Activated T-helper 2 cell treated with anti-CD3 and anti-CD28 coated beads, Interferon-gamma antibody, Interleukin-2, Interleukin-4, amounts not matched to agents 10 μg/mL and 5 μg/mL and 100 μg/mL, durations not matched to agents 14 hours and 24 hours and 36 hours (primary cell): ENCODE measurements around the gene FSCN2. TPM values are rescaled to one million over a fixed set of nuclear protein-coding genes. Genes with fewer than 3 reads are reported as not detected.

Source experiments
- DNase-seq: peaks from one replicate; pipeline ENCODE4 v3.0.0; 2021; ENCODE audit warnings: low spot score
- H3K27ac Mint-ChIP-seq: one replicate; pipeline ENCODE4 v1.8.0; 2021; ENCODE audit warnings: mixed read lengths
- H3K27me3 Mint-ChIP-seq: one replicate; pipeline ENCODE4 v1.8.0; 2021; ENCODE audit warnings: low read depth, mixed read lengths
- H3K36me3 Mint-ChIP-seq: one replicate; pipeline ENCODE4 v1.8.0; 2021; ENCODE audit warnings: low read depth, mixed read lengths
- H3K4me1 Mint-ChIP-seq: one replicate; pipeline ENCODE4 v1.8.0; 2021; ENCODE audit warnings: low read depth, mixed read lengths
- H3K4me3 Mint-ChIP-seq: one replicate; pipeline ENCODE4 v1.8.0; 2021; ENCODE audit warnings: low read depth, mild to moderate bottlenecking, moderate library complexity, mixed read lengths
- H3K9me3 Mint-ChIP-seq: one replicate; pipeline ENCODE4 v1.8.0; 2021; ENCODE audit warnings: mixed read lengths
- intact Hi-C: fragments of 100-400 bp; cut with micrococcal nuclease; formaldehyde crosslinking; loops from one replicate; pipeline ENCODE4 v1.15.1; 2023
- total RNA-seq: library from RNA; stranded (reverse); gene quantifications from 2 replicates; pipeline ENCODE4 v1.2.3, GENCODE V29; 2022

The FSCN2 gene
- total RNA-seq, 1 donor from 2014 or later = 1.1 TPM

DNA sequence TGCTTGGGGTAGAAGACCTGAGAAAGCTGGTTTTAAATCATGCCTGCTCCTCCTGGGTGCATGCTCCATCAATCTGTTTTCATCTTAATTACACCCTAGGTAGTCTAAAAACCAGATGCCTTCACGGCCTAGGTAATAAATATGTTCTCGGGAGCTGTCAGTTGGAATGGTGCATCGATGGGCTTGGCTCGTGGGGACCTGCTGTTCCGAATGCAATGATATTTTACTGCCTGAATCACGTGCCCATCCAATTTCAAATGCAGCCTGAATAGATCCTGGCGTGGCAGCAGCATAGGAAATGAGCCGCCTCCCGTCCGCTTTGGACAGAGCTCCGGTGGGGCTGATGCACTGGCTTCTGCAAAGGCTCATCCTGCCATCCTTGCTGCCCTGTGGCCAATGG is 42.8 kb downstream of the FSCN2 start:
- no peak for DNase-seq
- peaks cover 74% of the 10 kb centered on the region for H3K36me3 Mint-ChIP-seq
- intact Hi-C loops = no loop called here

DNA sequence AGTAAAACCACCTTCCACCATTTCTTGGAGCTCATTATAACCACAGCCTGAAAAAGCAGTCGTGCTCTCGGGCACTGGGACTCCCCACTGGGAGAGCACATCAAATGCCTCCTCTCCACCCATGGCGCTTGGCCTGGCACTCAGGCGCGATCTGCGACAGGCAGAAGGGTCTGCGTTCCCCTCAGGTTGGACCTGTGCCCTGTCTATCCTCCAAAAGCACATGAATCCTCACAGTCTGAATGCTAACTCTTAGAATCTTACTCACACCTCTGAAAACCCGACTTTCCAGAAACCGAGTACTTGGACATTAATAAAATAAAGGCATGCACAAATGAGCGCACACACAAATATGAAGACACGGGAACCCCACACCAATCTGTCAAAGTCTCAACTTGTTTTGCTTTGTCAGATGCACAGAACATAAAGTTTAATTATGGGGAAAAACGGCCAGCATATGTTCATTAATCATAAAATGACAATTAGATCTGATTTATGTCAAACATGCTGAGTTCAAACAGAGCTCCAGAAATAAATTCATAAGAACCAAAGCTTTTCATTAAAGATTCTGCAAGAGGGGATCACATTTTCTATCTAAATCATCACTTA is 44.5 kb downstream of the FSCN2 start:
- no peaks in the 10 kb centered on the region for H3K9me3 Mint-ChIP-seq
- no peak for DNase-seq

More for the DNA sequence above, 42.8 kb downstream of the FSCN2 start:
- Mint-ChIP-seq H3K27ac (no peak overlapping the region), H3K27me3 (no peaks in the 10 kb centered on the region), H3K9me3 (no peaks in the 10 kb centered on the region), H3K4me1 (no peaks in the 10 kb centered on the region), H3K4me3 (no peak overlapping the region)

DNA sequence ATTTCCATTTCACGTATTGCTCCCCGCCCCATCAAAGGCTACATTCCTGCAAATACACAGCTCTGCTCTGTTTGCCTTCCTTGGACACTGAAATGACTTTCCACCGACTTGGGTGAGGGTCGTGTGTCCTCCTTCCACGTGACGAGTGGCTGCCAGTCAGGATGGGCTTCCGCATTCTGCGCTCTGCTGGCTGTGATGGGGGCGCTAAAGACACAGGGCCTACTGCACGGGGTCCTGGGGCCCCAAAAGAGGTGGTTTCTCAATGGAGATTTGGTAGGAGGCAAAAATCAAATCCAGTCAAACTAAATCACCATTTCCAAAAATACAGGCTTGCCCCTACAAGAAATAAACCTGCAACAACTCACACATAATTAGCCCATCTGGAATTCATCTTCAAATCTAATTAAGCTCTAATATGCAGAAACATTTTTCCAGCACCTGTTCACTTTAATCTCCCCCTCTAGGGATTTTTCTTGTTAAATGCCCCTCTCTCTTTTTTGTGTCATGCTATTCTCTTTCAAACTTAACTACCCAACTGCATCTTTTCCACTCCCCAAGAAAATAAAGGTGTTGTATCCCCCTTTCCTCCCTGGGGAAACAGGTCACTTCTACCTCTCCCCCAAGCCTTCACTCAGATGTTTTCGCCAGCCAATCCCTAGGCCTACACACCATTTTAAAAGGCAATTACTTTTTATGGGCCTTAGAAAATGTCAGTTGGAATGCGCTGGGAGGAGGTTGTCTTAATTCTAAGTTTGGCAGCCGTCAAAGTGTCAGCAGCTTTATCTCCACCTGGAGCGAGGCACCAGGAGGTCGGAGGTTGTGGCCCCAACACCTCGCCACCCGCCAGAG is 45.8 kb downstream of the FSCN2 start:
- intact Hi-C loops = no loop called here
- Mint-ChIP-seq H3K27ac (no peak overlapping the region), H3K4me1 (peaks cover 3% of the 10 kb centered on the region), H3K9me3 (no peaks in the 10 kb centered on the region), H3K36me3 (peaks cover 64% of the 10 kb centered on the region), H3K4me3 (no peak overlapping the region), H3K27me3 (no peaks in the 10 kb centered on the region)
- DNase-seq = no peak

More for the DNA sequence above, 44.5 kb downstream of the FSCN2 start:
- H3K4me1 Mint-ChIP-seq = no peaks in the 10 kb centered on the region
- no peaks in the 10 kb centered on the region for H3K27me3 Mint-ChIP-seq
- intact Hi-C loops = no loop called here
- H3K27ac Mint-ChIP-seq = no peak overlapping the region
- peaks cover 68% of the 10 kb centered on the region for H3K36me3 Mint-ChIP-seq
- no peak overlapping the region for H3K4me3 Mint-ChIP-seq

DNA sequence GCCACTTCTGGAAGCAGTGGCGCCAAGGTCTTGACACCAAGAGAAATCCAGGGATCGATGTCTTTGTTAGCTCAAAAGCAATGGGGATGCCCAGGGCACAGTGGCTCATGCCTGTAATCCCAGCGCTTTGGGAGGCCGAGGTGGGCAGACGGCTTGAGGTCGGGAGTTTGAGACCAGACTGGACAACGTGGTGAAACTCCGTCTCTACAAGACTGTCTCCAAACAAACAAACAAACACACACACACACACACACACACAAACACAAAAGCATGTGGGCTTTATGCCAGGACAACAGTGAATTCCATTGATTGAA is 46.4 kb downstream of the FSCN2 start:
- peaks cover 3% of the 10 kb centered on the region for H3K4me1 Mint-ChIP-seq
- peaks cover 65% of the 10 kb centered on the region for H3K36me3 Mint-ChIP-seq

DNA sequence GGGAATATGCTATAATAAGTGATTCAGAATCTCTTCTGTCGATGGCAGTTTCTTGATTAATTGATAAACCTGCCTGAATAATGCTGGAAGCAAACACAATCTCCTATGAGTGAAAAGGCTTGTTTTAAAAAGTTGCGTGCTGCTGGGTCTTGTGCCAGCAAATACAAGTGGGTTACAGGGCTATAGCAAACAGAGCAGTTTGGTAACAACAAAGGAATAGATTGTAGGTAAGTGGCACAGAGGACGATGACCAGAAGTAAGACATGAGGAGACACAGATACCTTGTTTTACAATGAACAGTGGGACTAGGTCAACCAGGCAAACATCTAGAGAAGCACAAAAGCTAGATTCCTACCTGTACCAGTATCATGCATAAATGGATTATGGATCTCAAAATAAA is 47.7 kb downstream of the FSCN2 start:
- Mint-ChIP-seq H3K9me3 (no peaks in the 10 kb centered on the region), H3K4me3 (no peak overlapping the region), H3K36me3 (peaks cover 66% of the 10 kb centered on the region), H3K4me1 (peaks cover 3% of the 10 kb centered on the region), H3K27ac (no peak overlapping the region), H3K27me3 (no peaks in the 10 kb centered on the region)
- no peak for DNase-seq
- intact Hi-C loops = no loop called here

More for the DNA sequence above, 46.4 kb downstream of the FSCN2 start:
- Mint-ChIP-seq H3K9me3 (no peaks in the 10 kb centered on the region), H3K4me3 (no peak overlapping the region), H3K27ac (no peak overlapping the region), H3K27me3 (no peaks in the 10 kb centered on the region)
- DNase-seq = no peak
- intact Hi-C loops = no loop called here

DNA sequence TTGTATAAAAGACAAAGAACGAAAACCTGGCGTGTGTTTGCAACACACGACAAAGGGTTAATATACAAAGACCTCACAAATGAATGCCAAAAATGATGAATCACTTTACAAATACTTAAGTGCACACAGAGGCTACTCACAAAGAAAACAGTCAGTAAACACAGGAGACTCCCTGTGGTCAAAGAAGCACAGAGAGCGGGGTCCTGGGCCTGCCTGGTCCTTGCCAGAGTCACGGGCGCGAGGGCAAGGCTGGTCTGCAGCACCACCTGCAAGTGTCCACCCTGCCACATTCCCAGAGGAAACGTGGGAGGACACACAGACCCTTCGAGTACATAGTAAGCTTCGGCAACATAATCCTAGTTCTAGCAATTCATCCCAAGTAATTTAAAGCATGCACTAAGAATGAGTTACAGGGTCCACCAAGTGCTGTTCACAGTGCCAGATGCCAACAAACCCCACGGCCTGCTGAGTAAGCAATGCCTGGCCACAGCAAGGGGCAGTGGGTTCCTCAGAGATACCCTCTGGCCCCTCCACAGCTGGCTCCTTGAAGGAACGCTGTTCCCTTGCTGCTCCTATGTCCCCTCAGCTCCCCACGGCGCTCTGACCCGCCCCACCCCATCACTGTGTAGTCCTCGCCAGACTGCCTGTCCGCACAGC is 48.6 kb downstream of the FSCN2 start:
- H3K4me3 Mint-ChIP-seq = no peak overlapping the region
- DNase-seq = no peak
- H3K36me3 Mint-ChIP-seq = peaks cover 66% of the 10 kb centered on the region
- H3K4me1 Mint-ChIP-seq = peaks cover 3% of the 10 kb centered on the region
- no peaks in the 10 kb centered on the region for H3K27me3 Mint-ChIP-seq
- intact Hi-C loops = no loop called here
- no peak overlapping the region for H3K27ac Mint-ChIP-seq
- H3K9me3 Mint-ChIP-seq = no peaks in the 10 kb centered on the region

DNA sequence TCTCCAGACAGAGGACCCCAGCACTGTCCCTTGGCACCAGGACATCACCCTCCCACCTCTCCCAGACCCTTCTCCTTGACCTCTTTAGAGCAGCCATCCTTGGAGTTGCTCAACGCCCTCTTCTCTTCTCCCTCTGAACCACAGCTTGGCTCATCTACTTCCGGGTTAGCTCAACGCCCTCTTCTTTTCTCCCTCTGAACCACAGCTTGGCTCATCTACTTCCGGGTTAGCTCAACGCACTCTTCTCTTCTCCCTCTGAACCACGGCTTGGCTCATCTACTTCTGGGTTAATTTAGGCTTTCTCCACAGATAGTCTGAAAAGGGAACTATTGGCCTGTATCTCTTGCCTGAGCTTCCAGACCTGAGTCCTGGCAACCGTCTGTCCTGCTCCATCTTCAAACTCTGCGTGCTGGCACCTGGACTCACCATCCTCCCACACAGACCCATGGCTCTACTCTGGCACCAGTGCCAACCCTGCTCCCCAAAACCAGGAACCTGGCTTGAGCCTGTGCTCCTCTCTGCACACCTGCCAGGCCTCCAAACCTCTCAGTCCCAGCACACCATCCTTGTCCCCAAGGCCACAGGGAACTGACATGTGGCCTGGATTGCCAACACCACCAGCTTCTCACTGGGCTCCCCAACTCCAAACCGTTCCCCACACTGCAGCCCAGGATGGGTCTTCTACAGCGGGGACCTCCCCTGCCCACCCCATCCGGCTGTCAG is 49.3 kb downstream of the FSCN2 start:
- H3K27me3 Mint-ChIP-seq = no peaks in the 10 kb centered on the region
- DNase-seq = no peak
- peak overlapping the region; percentile 7 for H3K27ac Mint-ChIP-seq
- H3K4me3 Mint-ChIP-seq = no peak overlapping the region
- intact Hi-C loops = no loop called here
- no peaks in the 10 kb centered on the region for H3K9me3 Mint-ChIP-seq
- H3K36me3 Mint-ChIP-seq = peaks cover 71% of the 10 kb centered on the region
- H3K4me1 Mint-ChIP-seq = peaks cover 3% of the 10 kb centered on the region

DNA sequence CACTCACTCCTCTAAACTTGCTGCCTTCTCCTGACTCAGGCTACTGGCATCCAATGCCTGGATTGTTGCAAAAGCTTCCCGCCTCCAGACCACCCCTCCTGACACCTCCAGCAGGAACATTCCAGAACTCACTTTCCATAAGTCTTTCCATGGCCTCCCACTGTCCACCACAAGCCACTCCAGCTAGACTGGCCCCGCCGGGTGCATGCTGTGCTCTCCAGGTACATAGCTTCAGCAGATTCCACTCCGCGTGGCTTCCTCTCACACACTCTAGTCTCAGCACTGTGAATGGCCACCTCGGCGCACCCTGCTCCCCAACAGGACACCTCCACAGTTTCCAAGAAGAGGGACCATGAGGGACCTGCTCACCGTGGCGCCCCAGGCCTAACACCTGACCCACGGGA is 49.9 kb downstream of the FSCN2 start:
- Mint-ChIP-seq H3K27me3 (no peaks in the 10 kb centered on the region), H3K27ac (peak overlapping the region; percentile 7), H3K9me3 (no peaks in the 10 kb centered on the region), H3K4me1 (peaks cover 3% of the 10 kb centered on the region), H3K36me3 (peaks cover 69% of the 10 kb centered on the region), H3K4me3 (no peak overlapping the region)
- no peak for DNase-seq
- intact Hi-C loops = no loop called here

DNA sequence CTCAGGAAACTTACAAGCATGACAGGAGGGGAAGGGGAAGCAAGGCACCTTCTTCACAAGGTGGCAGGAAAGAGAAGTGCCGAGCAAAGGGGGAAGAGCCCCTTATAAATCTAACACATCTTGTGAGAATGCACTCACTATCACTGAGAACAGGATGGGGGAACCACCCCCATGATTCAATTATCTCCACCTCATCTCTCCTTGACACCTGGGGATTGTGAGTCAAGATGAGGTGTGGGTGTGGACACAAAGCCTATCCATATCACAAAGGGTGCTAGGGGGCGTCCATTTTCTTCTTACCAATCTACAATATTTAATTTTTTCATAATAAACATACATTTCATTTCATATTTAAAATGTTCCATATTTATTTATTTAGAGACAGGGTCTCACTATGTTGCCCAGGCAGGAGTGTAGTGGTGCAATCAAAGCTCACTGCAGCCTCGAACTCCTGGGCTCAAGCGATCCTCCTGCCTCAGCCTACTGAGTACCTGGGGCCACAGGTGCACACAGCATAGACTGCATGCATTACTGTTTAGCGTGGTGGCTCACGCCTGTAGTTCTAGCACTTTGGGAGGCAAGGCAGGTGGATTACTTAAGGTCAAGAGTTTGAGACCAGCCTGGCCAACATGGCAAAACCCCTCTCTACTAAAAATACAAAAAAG is 50.5 kb downstream of the FSCN2 start:
- Mint-ChIP-seq H3K27ac (peak overlapping the region; percentile 71), H3K36me3 (peaks cover 69% of the 10 kb centered on the region), H3K9me3 (no peaks in the 10 kb centered on the region), H3K27me3 (no peaks in the 10 kb centered on the region), H3K4me3 (no peak overlapping the region), H3K4me1 (peaks cover 3% of the 10 kb centered on the region)
- no peak for DNase-seq
- intact Hi-C loops = no loop called here

DNA sequence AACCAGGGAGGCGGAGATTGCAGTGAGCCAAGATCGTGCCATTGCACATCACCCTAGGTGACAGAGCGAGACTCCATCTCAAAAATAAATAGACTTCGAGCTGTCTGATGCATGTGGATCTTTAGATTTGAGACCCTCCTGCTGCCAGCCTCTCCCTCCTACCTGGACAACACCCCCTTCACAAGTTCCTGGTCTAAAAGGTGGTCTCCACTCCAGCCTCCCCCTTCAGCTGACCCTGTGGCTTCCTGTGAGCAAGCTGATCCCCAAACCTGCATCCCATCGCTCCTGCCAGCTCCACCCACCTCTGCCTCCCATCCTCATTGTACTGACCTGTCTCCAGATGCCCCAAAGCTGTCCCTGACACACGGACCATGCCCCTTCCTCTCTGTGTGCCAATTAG is 51.1 kb downstream of the FSCN2 start:
- DNase-seq = no peak
- H3K36me3 Mint-ChIP-seq = peaks cover 70% of the 10 kb centered on the region
- H3K27ac Mint-ChIP-seq = peak overlapping the region; percentile 4
- peaks cover 3% of the 10 kb centered on the region for H3K4me1 Mint-ChIP-seq
- H3K9me3 Mint-ChIP-seq = no peaks in the 10 kb centered on the region
- no peak overlapping the region for H3K4me3 Mint-ChIP-seq
- intact Hi-C loops = no loop called here
- no peaks in the 10 kb centered on the region for H3K27me3 Mint-ChIP-seq

DNA sequence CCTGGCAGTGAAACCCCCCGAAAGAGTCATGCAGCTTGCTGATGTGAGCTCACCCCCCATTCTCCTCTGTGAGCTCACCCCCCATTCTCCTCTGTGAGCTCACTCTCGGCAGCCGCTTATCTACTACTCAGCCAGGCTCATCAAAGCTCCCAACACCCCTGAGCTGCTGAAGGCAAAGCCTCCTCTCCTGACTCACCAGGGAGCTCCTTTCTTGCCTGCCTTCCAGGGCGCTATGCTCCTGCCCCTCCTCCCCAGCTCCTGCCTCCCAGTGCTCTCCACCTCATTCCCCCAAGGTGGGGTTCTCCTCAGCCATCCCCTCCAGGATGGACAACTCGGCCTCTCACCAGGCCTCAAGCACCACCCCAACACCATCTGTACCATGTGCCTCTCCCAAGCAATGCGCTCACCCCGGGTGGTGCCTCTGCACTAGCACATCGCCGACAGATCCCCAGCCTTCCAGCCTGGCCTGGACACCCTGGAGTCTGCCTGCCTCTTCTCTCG is 51.7 kb downstream of the FSCN2 start:
- Mint-ChIP-seq H3K27me3 (no peaks in the 10 kb centered on the region), H3K9me3 (no peaks in the 10 kb centered on the region), H3K36me3 (peaks cover 66% of the 10 kb centered on the region), H3K27ac (peak overlapping the region; percentile 4), H3K4me3 (no peak overlapping the region), H3K4me1 (peaks cover 3% of the 10 kb centered on the region)
- DNase-seq = no peak
- intact Hi-C loops = no loop called here

DNA sequence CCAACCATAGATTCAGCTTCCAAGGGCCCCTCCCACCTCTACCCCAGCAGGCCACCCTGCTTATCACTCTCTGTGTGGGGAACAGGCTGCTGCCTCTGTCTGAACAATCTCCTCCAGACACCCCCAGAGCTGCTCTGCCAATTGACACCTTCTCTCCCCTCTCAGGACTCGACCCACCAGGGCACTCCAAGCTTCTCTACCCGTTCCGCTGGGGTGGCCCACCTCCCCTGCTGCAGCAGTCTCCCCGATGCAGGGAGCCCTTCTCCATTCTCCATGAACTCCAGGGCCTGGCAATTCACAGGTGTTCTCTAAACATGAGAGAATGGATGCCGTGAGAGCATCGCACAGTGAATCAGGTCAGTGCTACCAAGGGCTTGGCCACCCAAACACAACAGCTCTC is 52.3 kb downstream of the FSCN2 start:
- DNase-seq = no peak
- peaks cover 3% of the 10 kb centered on the region for H3K4me1 Mint-ChIP-seq
- no peaks in the 10 kb centered on the region for H3K27me3 Mint-ChIP-seq
- no peaks in the 10 kb centered on the region for H3K9me3 Mint-ChIP-seq
- no peak overlapping the region for H3K27ac Mint-ChIP-seq
- intact Hi-C loops = no loop called here
- peaks cover 68% of the 10 kb centered on the region for H3K36me3 Mint-ChIP-seq
- H3K4me3 Mint-ChIP-seq = no peak overlapping the region
